ENCODE results near the gene DLGAP3.

- no peak for TF ChIP-seq CTCF (conservative IDR thresholded peaks at IDR 0.05; ENCODE audit: low read depth, low read length)
- no peak for TF ChIP-seq EZH2 (IDR thresholded peaks at IDR 0.05; ENCODE audit: borderline replicate concordance, low read depth, low read length, poor library complexity, severe bottlenecking)
These were observed 85.8 kb downstream of the DLGAP3 start for GRCh38 chr1:34843392-34844251.
